CD14-positive monocyte (primary cell): Measurements from ENCODE around the gene COPS2. TPM values are rescaled to one million over a fixed set of nuclear protein-coding genes. Genes with fewer than 3 reads are reported as not detected.

ENCODE experiments used
- DNase-seq, 3 donors: peaks; one replicate each; pipeline ENCODE4 v3.0.0-alpha.2; 2011 to 2022
- H2AFZ ChIP-seq: 2 replicates; pipeline ENCODE4 v1.6.0; 2012; ENCODE audit warnings: mild to moderate bottlenecking, low read depth, low read length, inconsistent platforms; ENCODE audit not compliant: insufficient read depth, poor library complexity, severe bottlenecking
- H3K27ac ChIP-seq, 2 donors: 1 replicate in 1 of 2; 2 replicates in 1 of 2; pipeline ENCODE4 v1.5.1; 2012 to 2013; ENCODE audit warnings: low read length in 2 of 2, control low read depth in 1 of 2, inconsistent platforms in 1 of 2, low read depth in 1 of 2, mild to moderate bottlenecking in 1 of 2
- H3K27me3 ChIP-seq, 2 donors: one replicate each; pipeline versions ENCODE4 v1.6.0 to v1.6.1; 2011 to 2013; ENCODE audit warnings: low read length in 2 of 2; ENCODE audit not compliant: control insufficient read depth in 2 of 2, insufficient read depth in 2 of 2
- H3K36me3 ChIP-seq, 2 donors: replicated peaks in 1 of 2; 1 replicate in 1 of 2; 2 replicates in 1 of 2; pipeline versions ENCODE4 v1.5.1 to v1.6.1; 2012 to 2013; ENCODE audit warnings: low read length in 2 of 2, control low read depth in 1 of 2, inconsistent platforms in 1 of 2, mild to moderate bottlenecking in 1 of 2; ENCODE audit not compliant: insufficient read depth in 2 of 2, control insufficient read depth in 1 of 2
- H3K4me1 ChIP-seq, 2 donors: 1 replicate in 1 of 2; 2 replicates in 1 of 2; pipeline versions ENCODE4 v1.5.1 to v1.6.1; 2012 to 2013; ENCODE audit warnings: low read length in 2 of 2, control low read depth in 1 of 2, inconsistent platforms in 1 of 2, mild to moderate bottlenecking in 1 of 2, moderate library complexity in 1 of 2; ENCODE audit not compliant: insufficient read depth in 2 of 2, control insufficient read depth in 1 of 2
- H3K4me2 ChIP-seq: replicated peaks from 2 replicates; pipeline ENCODE3; 2012; ENCODE audit warnings: low read length, moderate library complexity, mild to moderate bottlenecking; ENCODE audit not compliant: poor library complexity, severe bottlenecking; ENCODE audit errors: extremely low read depth
- H3K4me3 ChIP-seq, 3 experiments: fragments of 200-600 bp in 1 of 3; sonication (generic) in 1 of 3; replicated peaks in 1 of 3; 1 replicate in 2 of 3; 2 replicates in 1 of 3; pipeline ENCODE4 v1.5.1; 2011 to 2013; ENCODE audit warnings: low read length in 3 of 3, mild to moderate bottlenecking in 3 of 3, control low read depth in 2 of 3, low read depth in 2 of 3, inconsistent platforms in 1 of 3, moderate library complexity in 1 of 3
- H3K79me2 ChIP-seq: 2 replicates; pipeline ENCODE4 v1.6.0; 2012; ENCODE audit warnings: mild to moderate bottlenecking, control low read depth, inconsistent platforms, low read length, moderate library complexity; ENCODE audit not compliant: insufficient read depth
- H3K9ac ChIP-seq: 2 replicates; pipeline ENCODE4 v1.6.0; 2017; ENCODE audit warnings: low read length, mild to moderate bottlenecking; ENCODE audit not compliant: insufficient read depth, poor library complexity, severe bottlenecking
- H3K9me3 ChIP-seq, 2 donors: replicated peaks in 1 of 2; 1 replicate in 1 of 2; 2 replicates in 1 of 2; pipeline versions ENCODE4 v1.5.1 to v1.6.1; 2012 to 2013; ENCODE audit warnings: low read length in 2 of 2, control low read depth in 1 of 2; ENCODE audit not compliant: control insufficient read depth in 1 of 2, insufficient read depth in 1 of 2
- H4K20me1 ChIP-seq: 2 replicates; pipeline ENCODE4 v1.6.0; 2012; ENCODE audit warnings: mild to moderate bottlenecking, low read length, control low read depth, moderate library complexity; ENCODE audit not compliant: insufficient read depth
- H3K27ac Mint-ChIP-seq, 7 donors: one replicate each; pipeline ENCODE4 v1.8.0; 2020; ENCODE audit warnings: mild to moderate bottlenecking in 7 of 7, mixed read lengths in 7 of 7, moderate library complexity in 6 of 7, inconsistent platforms in 2 of 7
- H3K27me3 Mint-ChIP-seq, 3 donors: one replicate each; pipeline ENCODE4 v1.8.0; 2021 to 2022; ENCODE audit warnings: low read depth in 3 of 3, mild to moderate bottlenecking in 3 of 3, mixed read lengths in 3 of 3, moderate library complexity in 3 of 3, inconsistent platforms in 1 of 3
- H3K36me3 Mint-ChIP-seq, 2 donors: one replicate each; pipeline ENCODE4 v1.8.0; 2020; ENCODE audit warnings: mixed read lengths in 2 of 2, inconsistent platforms in 1 of 2, mild to moderate bottlenecking in 1 of 2
- H3K4me1 Mint-ChIP-seq: one replicate; pipeline ENCODE4 v1.8.0; 2020; ENCODE audit warnings: mild to moderate bottlenecking, mixed read lengths
- H3K4me3 Mint-ChIP-seq, 2 donors: one replicate each; pipeline ENCODE4 v1.8.0; 2020; ENCODE audit warnings: mild to moderate bottlenecking in 2 of 2, mixed read lengths in 2 of 2, moderate library complexity in 1 of 2
- H3K9me3 Mint-ChIP-seq, 7 donors: one replicate each; pipeline ENCODE4 v1.8.0; 2020 to 2022; ENCODE audit warnings: mixed read lengths in 7 of 7, mild to moderate bottlenecking in 6 of 7, moderate library complexity in 6 of 7, inconsistent platforms in 2 of 7
- WGBS: methylation state at CpG from one replicate; pipeline ENCODE4 v1.1.5; 2013; ENCODE audit warnings: missing lambda C conversion rate; ENCODE audit not compliant: insufficient coverage; 5-methylcytosine and 5-hydroxymethylcytosine counted together
- intact Hi-C, 2 donors: fragments of 100-400 bp; cut with micrococcal nuclease; formaldehyde crosslinking; loops; one replicate each; pipeline versions ENCODE4 v1.15.0 to v1.15.1; 2023
- polyA plus RNA-seq, 3 donors: library from polyadenylated mRNA; depleted of rRNA in 1 of 3; unstranded in 2 of 3; stranded (reverse) in 1 of 3; fragments of 300-500 nt in 2 of 3; fragments of >200 nt in 1 of 3; fragmentation: Illumina TruSeq in 2 of 3; gene quantifications; 1 replicate in 2 of 3; 2 replicates in 1 of 3; pipeline ENCODE4 v1.2.3, GENCODE V29; 2012 to 2021
- TF ChIP-seq, protein P1 (sequence below): fragments of 200-600 bp; IDR thresholded peaks from one replicate; pipeline ENCODE4 v1.8.0; 2022; ENCODE audit warnings: antibody characterized with exemption, mild to moderate bottlenecking

The COPS2 gene
- polyA plus RNA-seq, 3 donors, result 22.2 to 36.1 (median 32.4) TPM

DNA sequence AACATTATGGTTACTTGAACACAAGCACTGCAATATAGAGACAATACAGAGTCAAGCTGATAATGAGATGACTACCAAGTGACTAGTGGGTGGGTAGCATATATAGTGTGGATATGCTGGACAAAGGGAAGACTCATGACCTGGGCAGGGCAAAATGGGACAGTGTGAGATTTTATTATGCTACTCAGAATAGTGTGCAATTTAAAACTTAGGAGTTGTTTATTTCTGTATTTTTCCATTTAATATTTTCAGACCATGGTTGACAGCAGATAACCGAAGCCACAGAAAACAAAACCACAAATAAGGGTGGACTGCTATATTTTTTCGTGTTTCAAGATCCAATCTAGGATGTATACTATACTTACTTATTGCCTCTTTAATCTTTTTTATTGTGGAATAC lies 34.2 kb upstream of the COPS2 start:
- intact Hi-C loops, result no loop called here
- H3K27me3 ChIP-seq, result no peaks in the 10 kb centered on the region
- H4K20me1 ChIP-seq, result no peaks in the 10 kb centered on the region
- H3K4me1 ChIP-seq, result peaks cover 4 to 7% of the 10 kb centered on the region in 2 donors
- Mint-ChIP-seq H3K27ac (no peak overlapping the region), H3K4me3 (no peak overlapping the region), H3K27me3 (peaks cover 0 to 3% (median 0%) of the 10 kb centered on the region in 3 donors), H3K9me3 (peaks cover 0 to 2% (median 0%) of the 10 kb centered on the region in 7 donors), H3K36me3 (peaks cover 4 to 15% of the 10 kb centered on the region in 2 donors), H3K4me1 (peaks cover 9% of the 10 kb centered on the region)
- no peak overlapping the region for H2AFZ ChIP-seq
- WGBS, result no CpG with 5 or more reads among the region's 2 CpGs
- H3K9me3 ChIP-seq, result no peaks in the 10 kb centered on the region
- DNase-seq, result no peak
- H3K36me3 ChIP-seq, result no peaks in the 10 kb centered on the region
- TF ChIP-seq, protein P1, sequence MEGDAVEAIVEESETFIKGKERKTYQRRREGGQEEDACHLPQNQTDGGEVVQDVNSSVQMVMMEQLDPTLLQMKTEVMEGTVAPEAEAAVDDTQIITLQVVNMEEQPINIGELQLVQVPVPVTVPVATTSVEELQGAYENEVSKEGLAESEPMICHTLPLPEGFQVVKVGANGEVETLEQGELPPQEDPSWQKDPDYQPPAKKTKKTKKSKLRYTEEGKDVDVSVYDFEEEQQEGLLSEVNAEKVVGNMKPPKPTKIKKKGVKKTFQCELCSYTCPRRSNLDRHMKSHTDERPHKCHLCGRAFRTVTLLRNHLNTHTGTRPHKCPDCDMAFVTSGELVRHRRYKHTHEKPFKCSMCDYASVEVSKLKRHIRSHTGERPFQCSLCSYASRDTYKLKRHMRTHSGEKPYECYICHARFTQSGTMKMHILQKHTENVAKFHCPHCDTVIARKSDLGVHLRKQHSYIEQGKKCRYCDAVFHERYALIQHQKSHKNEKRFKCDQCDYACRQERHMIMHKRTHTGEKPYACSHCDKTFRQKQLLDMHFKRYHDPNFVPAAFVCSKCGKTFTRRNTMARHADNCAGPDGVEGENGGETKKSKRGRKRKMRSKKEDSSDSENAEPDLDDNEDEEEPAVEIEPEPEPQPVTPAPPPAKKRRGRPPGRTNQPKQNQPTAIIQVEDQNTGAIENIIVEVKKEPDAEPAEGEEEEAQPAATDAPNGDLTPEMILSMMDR, result no peak
- H3K27ac ChIP-seq, result no peak overlapping the region
- no peak overlapping the region for H3K9ac ChIP-seq
- H3K79me2 ChIP-seq, result peaks cover 41% of the 10 kb centered on the region
- no peak overlapping the region for H3K4me3 ChIP-seq
- H3K4me2 ChIP-seq, result no peak overlapping the region

DNA sequence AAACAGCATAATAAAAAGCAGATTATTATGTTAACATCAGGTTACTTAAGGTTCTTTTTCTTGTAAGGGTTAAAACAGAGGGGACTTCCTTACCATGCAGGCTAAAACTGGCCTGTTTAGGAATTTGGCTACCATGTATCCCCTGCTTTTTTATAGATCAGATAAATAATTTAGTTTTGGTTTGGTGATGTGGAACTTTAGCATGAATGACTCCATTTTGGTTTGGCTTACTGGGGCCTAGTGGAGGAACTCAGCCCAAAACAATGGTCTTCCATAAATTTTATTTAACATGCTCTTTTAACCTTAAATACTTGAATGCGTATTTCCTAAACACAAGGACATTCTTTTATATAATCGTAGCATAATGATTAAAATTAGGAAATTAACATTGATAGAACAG lies 33.5 kb upstream of the COPS2 start:
- WGBS, result no CpG with 5 or more reads among the region's 2 CpGs
- no peak overlapping the region for H3K27ac ChIP-seq

More for the DNA sequence above, 33.5 kb upstream of the COPS2 start:
- Histone ChIP-seq H2AFZ (no peak overlapping the region), H3K9ac (no peak overlapping the region), H4K20me1 (no peaks in the 10 kb centered on the region), H3K4me2 (no peak overlapping the region), H3K4me3 (no peak overlapping the region), H3K36me3 (no peaks in the 10 kb centered on the region), H3K9me3 (no peaks in the 10 kb centered on the region), H3K79me2 (peaks cover 36% of the 10 kb centered on the region), H3K4me1 (peaks cover 4 to 7% of the 10 kb centered on the region in 2 donors), H3K27me3 (no peaks in the 10 kb centered on the region)
- Mint-ChIP-seq H3K27ac (no peak overlapping the region), H3K36me3 (peaks cover 4 to 15% of the 10 kb centered on the region in 2 donors), H3K4me1 (peaks cover 9% of the 10 kb centered on the region), H3K27me3 (peaks cover 0 to 3% (median 0%) of the 10 kb centered on the region in 3 donors), H3K4me3 (no peak overlapping the region), H3K9me3 (peaks cover 0 to 6% (median 0%) of the 10 kb centered on the region in 7 donors)
- DNase-seq, result no peak
- intact Hi-C loops, result no loop called here
- TF ChIP-seq, protein P1, result no peak
